KOPT-K1 (cell line): Measurements from ENCODE around the gene WDR27.
"Not testable (repeated sequence)": the region's sequence is repeated elsewhere in the genome, so short reads cannot be mapped to it uniquely, and the experiment has no call there.

Experiments
- H3K27ac ChIP-seq: fragments of 200-600 bp; sonication (generic); 2 replicates; pipeline ENCODE4 v1.5.1; 2016; ENCODE audit warnings: antibody characterized with exemption, mild to moderate bottlenecking, low read depth, low read length; ENCODE audit not compliant: poor library complexity, severe bottlenecking
- H3K36me3 ChIP-seq: fragments of 200-600 bp; sonication (generic); 2 replicates; pipeline ENCODE4 v1.5.1; 2017; ENCODE audit warnings: antibody characterized with exemption, mild to moderate bottlenecking, low read length, moderate library complexity; ENCODE audit not compliant: insufficient read depth
- H3K9me3 ChIP-seq: fragments of 200-600 bp; sonication (generic); 2 replicates; pipeline ENCODE4 v1.5.1; 2017; ENCODE audit warnings: antibody characterized with exemption, low read length, mild to moderate bottlenecking; ENCODE audit not compliant: insufficient read depth, poor library complexity, severe bottlenecking

WDR27 gene

DNA sequence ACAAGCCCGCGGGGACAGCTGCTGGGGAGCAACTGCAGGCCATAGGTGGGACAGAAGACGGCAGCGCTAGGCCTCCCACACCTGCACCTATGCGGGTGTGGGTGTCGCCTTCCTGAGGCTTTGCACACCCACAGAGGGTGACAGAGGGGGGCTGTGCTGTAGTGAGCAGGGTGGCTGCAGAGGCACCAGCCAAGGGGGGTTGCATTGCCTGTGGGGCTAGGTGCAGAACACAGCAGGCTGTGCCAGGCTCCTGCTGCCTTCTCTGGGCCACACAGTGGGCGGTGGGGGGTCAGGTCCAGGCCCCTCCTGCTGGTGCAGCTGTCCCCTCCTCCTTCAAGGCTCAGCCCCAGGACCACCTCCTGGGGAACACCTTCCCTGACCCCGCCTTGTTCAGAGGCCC is 75.7 kb downstream of the WDR27 start:
- Histone ChIP-seq H3K36me3 (no peaks in the 10 kb centered on the region; the same call in 1 of the 2 replicates), H3K27ac (no peak overlapping the region), H3K9me3 (no peaks in the 10 kb centered on the region)

DNA sequence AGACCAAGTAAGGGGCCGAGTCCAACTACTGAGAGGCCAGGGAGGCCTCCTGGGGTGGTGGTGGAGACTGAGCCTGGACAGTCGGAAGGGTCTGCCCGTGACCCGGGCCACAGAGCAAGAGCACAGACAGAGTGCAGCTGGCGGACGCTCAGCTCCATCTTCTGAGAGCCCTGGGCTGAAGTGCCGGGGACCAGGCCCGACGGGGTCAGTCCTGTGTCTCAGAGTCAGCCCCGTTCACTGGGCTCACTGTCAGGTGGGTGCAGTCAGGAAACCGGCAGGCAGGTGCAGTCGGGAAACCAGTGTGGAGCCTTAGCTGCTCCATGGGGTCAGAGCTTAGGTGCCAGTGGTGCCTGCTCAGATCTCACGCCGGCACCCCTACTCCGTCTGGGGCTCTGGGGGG is 76.5 kb downstream of the WDR27 start:
- H3K9me3 ChIP-seq = no peaks in the 10 kb centered on the region
- no peak overlapping the region for H3K27ac ChIP-seq
- no peaks in the 10 kb centered on the region; the same call in 1 of the 2 replicates for H3K36me3 ChIP-seq

DNA sequence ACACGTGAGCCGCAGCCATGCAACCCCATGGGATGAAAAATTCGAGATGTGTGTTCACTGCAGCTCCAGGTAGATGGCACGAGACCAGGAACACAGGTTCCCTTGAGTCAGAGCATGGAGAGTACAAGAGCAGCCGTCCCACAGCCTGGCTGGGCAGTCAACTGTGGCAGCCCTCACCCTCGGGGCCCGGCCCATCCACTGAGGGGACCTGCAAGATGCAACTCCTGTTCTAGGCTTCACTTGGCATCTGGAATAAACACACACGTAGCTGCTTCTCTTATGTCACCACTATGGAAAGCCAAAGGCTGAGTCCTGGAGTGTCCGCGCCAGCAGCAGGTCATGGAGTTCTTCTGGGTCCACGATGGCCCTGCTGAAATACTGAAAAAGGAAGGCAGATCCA is 77.0 kb downstream of the WDR27 start:
- H3K36me3 ChIP-seq = no peaks in the 10 kb centered on the region; the same call in 1 of the 2 replicates
- no peak overlapping the region for H3K27ac ChIP-seq
- no peaks in the 10 kb centered on the region for H3K9me3 ChIP-seq

DNA sequence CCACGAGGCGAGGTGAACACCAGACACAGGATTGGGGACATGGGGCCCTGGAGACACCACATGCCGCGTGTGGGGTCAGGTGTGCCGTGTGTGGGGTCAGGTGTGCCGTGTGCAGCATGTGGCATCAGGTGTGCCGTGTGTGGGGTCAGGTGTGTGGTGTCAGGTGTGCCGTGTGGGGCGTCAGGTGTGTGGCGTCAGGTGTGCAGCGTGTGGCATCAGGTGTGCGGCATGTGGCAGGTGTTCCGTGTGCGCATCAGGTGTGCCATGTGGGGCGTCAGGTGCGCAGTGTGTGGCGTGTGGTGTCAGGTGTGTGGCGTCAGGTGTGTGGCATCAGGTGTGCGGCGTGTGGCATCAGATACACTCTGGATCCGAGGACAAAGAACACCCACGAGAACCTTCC is 77.9 kb downstream of the WDR27 start:
- H3K9me3 ChIP-seq = no peaks in the 10 kb centered on the region
- H3K27ac ChIP-seq = no peak overlapping the region
- no peaks in the 10 kb centered on the region; the same call in 1 of the 2 replicates for H3K36me3 ChIP-seq

GRCh38 chr6:169623343-169623742 is 78.5 kb downstream of the WDR27 start:
- Histone ChIP-seq H3K9me3 (no peaks in the 10 kb centered on the region), H3K27ac (no peak overlapping the region), H3K36me3 (no peaks in the 10 kb centered on the region; the same call in 1 of the 2 replicates)

- H3K36me3 ChIP-seq = no peaks in the 10 kb centered on the region; the same call in 1 of the 2 replicates
- H3K9me3 ChIP-seq = no peaks in the 10 kb centered on the region
- no peak overlapping the region for H3K27ac ChIP-seq
Measured at GRCh38 chr6:169622618-169623017, 79.2 kb downstream of the WDR27 start.

DNA sequence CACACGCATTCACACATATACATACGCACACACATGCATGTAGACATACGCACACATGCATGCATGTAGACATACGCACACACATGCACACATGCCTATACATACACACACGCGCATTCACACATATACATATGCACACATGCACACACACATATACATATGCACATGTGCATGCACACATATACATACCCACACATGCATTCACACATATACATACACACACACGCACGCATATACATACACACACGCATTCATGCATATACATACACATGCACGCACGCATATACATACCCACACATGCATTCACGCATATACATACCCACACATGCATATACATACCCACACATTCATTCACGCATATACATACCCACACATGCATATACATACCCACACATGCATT is 80.5 kb downstream of the WDR27 start:
- Histone ChIP-seq H3K27ac (no peak overlapping the region), H3K9me3 (peaks cover 1% of the 10 kb centered on the region)

GRCh38 chr6:169620171-169621130 is 81.4 kb downstream of the WDR27 start:
- no peak overlapping the region for H3K27ac ChIP-seq
- no peaks in the 10 kb centered on the region for H3K36me3 ChIP-seq
- peaks cover 7% of the 10 kb centered on the region for H3K9me3 ChIP-seq

More for the DNA sequence above, 80.5 kb downstream of the WDR27 start:
- H3K36me3 ChIP-seq = no peaks in the 10 kb centered on the region; the same call in 1 of the 2 replicates

- H3K9me3 ChIP-seq = peaks cover 7% of the 10 kb centered on the region
- H3K27ac ChIP-seq = no peak overlapping the region
- no peaks in the 10 kb centered on the region for H3K36me3 ChIP-seq
Measured at GRCh38 chr6:169619650-169620049, 82.2 kb downstream of the WDR27 start.

GRCh38 chr6:169618526-169619490 is 83.0 kb downstream of the WDR27 start:
- Histone ChIP-seq H3K36me3 (no peaks in the 10 kb centered on the region), H3K9me3 (peaks cover 7% of the 10 kb centered on the region), H3K27ac (no peak overlapping the region)

DNA sequence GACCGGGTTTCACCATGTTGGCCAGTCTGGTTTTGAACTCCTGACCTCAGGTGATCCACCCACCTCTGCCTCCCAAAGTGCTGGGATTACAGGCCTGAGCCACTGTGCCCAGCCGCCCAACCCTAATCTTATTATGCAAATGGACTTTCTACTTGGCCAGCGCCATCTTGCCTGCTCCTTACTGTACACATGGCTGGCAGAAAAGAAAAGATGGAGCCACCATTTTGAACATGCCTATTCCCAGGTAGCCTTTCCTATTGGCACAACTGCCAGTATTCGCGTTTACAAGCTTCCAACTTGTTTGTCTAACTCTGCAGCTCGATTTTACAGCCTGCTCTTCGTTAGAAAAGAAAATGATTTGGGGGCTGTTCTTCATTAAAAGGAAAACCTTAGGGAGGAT is 84.3 kb downstream of the WDR27 start:
- Histone ChIP-seq H3K27ac (no peak overlapping the region), H3K36me3 (no peaks in the 10 kb centered on the region), H3K9me3 (peaks cover 7% of the 10 kb centered on the region)

GRCh38 chr6:169608609-169609008 is 93.2 kb downstream of the WDR27 start:
- H3K27ac ChIP-seq, H3K9me3 ChIP-seq, H3K36me3 ChIP-seq: not testable (repeated sequence)

DNA sequence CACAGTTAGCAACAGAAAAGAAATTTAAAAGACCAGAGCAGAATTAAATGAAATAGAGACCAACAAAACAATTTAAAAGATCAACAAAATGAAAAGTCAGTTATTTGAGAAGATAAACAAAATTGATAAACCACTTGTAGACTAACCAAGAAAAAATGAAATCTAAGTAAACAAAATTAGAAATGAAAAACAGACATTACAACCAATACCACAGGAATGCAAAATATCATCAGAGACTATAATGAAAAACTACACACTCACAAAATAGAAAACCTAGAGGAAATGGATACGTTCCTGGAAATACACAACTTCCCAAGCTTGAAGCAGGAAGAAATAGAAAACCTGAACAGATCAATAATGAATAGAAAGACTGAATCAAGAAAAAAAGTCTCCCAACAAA is 97.8 kb downstream of the WDR27 start:
- Histone ChIP-seq H3K36me3 (peaks cover 6% of the 10 kb centered on the region; the same call in 1 of the 2 replicates), H3K9me3 (peaks cover 13% of the 10 kb centered on the region), H3K27ac (no peak overlapping the region)

- peaks cover 27% of the 10 kb centered on the region for H3K9me3 ChIP-seq
- not testable (repeated sequence) for H3K27ac ChIP-seq, H3K36me3 ChIP-seq
Measured at GRCh38 chr6:169601129-169601528, 100.7 kb downstream of the WDR27 start.

- no peak overlapping the region for H3K27ac ChIP-seq
- no peaks in the 10 kb centered on the region for H3K36me3 ChIP-seq
- H3K9me3 ChIP-seq = peaks cover 11% of the 10 kb centered on the region
Measured at GRCh38 chr6:169592558-169592957, 109.3 kb downstream of the WDR27 start.
